MM.1S (cell line): Measurements from ENCODE around the gene CCDC30.
"Not testable (repeated sequence)": the region's sequence is repeated elsewhere in the genome, so short reads cannot be mapped to it uniquely, and the experiment has no call there.

Experiments used
- DNase-seq: peaks from one replicate; pipeline ENCODE4 v3.0.0-alpha.2; 2015
- H2AFZ ChIP-seq: fragments of 300-600 bp; sonication (generic); 2 replicates; pipeline ENCODE4 v1.6.0; 2016; ENCODE audit warnings: antibody characterized with exemption, low read length
- H3F3A ChIP-seq: fragments of 300-600 bp; sonication (generic); 2 replicates; pipeline ENCODE4 v1.6.1; 2016; ENCODE audit warnings: mild to moderate bottlenecking, antibody characterized with exemption, low read length, moderate library complexity, mixed read lengths; ENCODE audit not compliant: insufficient read depth
- H3K27ac ChIP-seq: fragments of 300-600 bp; sonication (generic); 2 replicates; pipeline ENCODE4 v1.5.1; 2016; ENCODE audit warnings: mild to moderate bottlenecking, low read length
- H3K27me3 ChIP-seq: fragments of 300-600 bp; sonication (generic); replicated peaks from 2 replicates; pipeline ENCODE4 v1.6.0; 2016; ENCODE audit warnings: low read length; ENCODE audit not compliant: insufficient read depth
- H3K36me3 ChIP-seq: fragments of 300-600 bp; sonication (generic); replicated peaks from 2 replicates; pipeline ENCODE4 v1.6.1; 2016; ENCODE audit warnings: mild to moderate bottlenecking, low read length, mixed read lengths; ENCODE audit not compliant: insufficient read depth
- H3K4me1 ChIP-seq: fragments of 300-600 bp; sonication (generic); 2 replicates; pipeline ENCODE4 v1.6.1; 2016; ENCODE audit warnings: low read length, mixed read lengths
- H3K4me2 ChIP-seq: fragments of 300-600 bp; sonication (generic); 2 replicates; pipeline ENCODE4 v1.6.0; 2016; ENCODE audit warnings: low read depth, low read length
- H3K4me3 ChIP-seq: fragments of 300-600 bp; sonication (generic); 2 replicates; pipeline ENCODE4 v1.5.1; 2016; ENCODE audit warnings: low read length, mixed read lengths
- H3K79me2 ChIP-seq: fragments of 300-600 bp; sonication (generic); 2 replicates; pipeline ENCODE4 v1.6.1; 2016; ENCODE audit warnings: mixed run types, low read length, mixed read lengths
- H3K9ac ChIP-seq: fragments of 300-600 bp; sonication (generic); 2 replicates; pipeline ENCODE4 v1.6.1; 2016; ENCODE audit warnings: low read length, mixed read lengths
- H3K9me2 ChIP-seq: fragments of 300-600 bp; sonication (generic); replicated peaks from 2 replicates; pipeline ENCODE4 v1.6.1; 2016; ENCODE audit warnings: mild to moderate bottlenecking, low read length, mixed read lengths; ENCODE audit not compliant: insufficient read depth
- H3K9me3 ChIP-seq: fragments of 300-600 bp; sonication (generic); replicated peaks from 2 replicates; pipeline ENCODE4 v1.6.1; 2016; ENCODE audit warnings: mild to moderate bottlenecking, low read length, mixed read lengths; ENCODE audit not compliant: insufficient read depth
- H4K20me1 ChIP-seq: fragments of 300-600 bp; sonication (generic); 2 replicates; pipeline ENCODE4 v1.6.1; 2016; ENCODE audit warnings: mild to moderate bottlenecking, low read length, moderate library complexity, mixed read lengths; ENCODE audit not compliant: insufficient read depth
- CTCF ChIP-seq: fragments of 300-600 bp; sonication (generic); IDR thresholded peaks from 2 replicates; pipeline ENCODE4 v1.5.1; 2016; ENCODE audit warnings: antibody characterized with exemption, low read length, mixed read lengths
- EZH2phosphoT487 ChIP-seq: fragments of 300-600 bp; sonication (generic); IDR thresholded peaks from 2 replicates; pipeline ENCODE4 v1.6.1; 2018; ENCODE audit warnings: antibody characterized with exemption, low read length

The CCDC30 gene

GRCh38 chr1:42504535-42505128 lies 41.5 kb downstream of the CCDC30 start:
- Histone ChIP-seq H3K36me3 (no peaks in the 10 kb centered on the region), H3K79me2 (no peaks in the 10 kb centered on the region)
- TF ChIP-seq EZH2phosphoT487: no peak
- TF ChIP-seq CTCF: 0 out of 2 replicates have a peak, but pooled peaks have one; percentile 6

GRCh38 chr1:42506576-42506975 lies 43.5 kb downstream of the CCDC30 start:
- H3K36me3 ChIP-seq: no peaks in the 10 kb centered on the region
- H3K9ac ChIP-seq: no peak overlapping the region
- no peak for DNase-seq
- H3K4me1 ChIP-seq: 0 out of 2 replicates have a peak, but pooled peaks cover 5% of the 10 kb centered on the region
- H3K4me3 ChIP-seq: no peak overlapping the region
- H3K27ac ChIP-seq: no peak overlapping the region
- no peak for TF ChIP-seq EZH2phosphoT487
- TF ChIP-seq CTCF: no peak
- no peak overlapping the region for H2AFZ ChIP-seq
- no peaks in the 10 kb centered on the region for H3K27me3 ChIP-seq
- H3K79me2 ChIP-seq: no peaks in the 10 kb centered on the region
- no peaks in the 10 kb centered on the region for H4K20me1 ChIP-seq
- H3K9me2 ChIP-seq: no peaks in the 10 kb centered on the region
- no peak overlapping the region for H3K4me2 ChIP-seq
- H3F3A ChIP-seq: no peaks in the 10 kb centered on the region
- H3K9me3 ChIP-seq: no peaks in the 10 kb centered on the region

More at GRCh38 chr1:42504535-42505128, 41.5 kb downstream of the CCDC30 start:
- Histone ChIP-seq H3K4me2 (no peak overlapping the region), H3K9ac (no peak overlapping the region), H3K27me3 (no peaks in the 10 kb centered on the region), H2AFZ (no peak overlapping the region), H3K9me2 (no peaks in the 10 kb centered on the region), H3F3A (no peaks in the 10 kb centered on the region), H3K9me3 (no peaks in the 10 kb centered on the region), H3K27ac (no peak overlapping the region), H4K20me1 (no peaks in the 10 kb centered on the region), H3K4me1 (0 out of 2 replicates have a peak, but pooled peaks cover 5% of the 10 kb centered on the region), H3K4me3 (no peak overlapping the region)
- DNase-seq: no peak

- not testable (repeated sequence) for H3F3A ChIP-seq, H3K4me3 ChIP-seq, H3K9ac ChIP-seq, H3K27ac ChIP-seq, H3K9me3 ChIP-seq, H4K20me1 ChIP-seq, H3K27me3 ChIP-seq, H3K4me2 ChIP-seq, H3K79me2 ChIP-seq, H3K4me1 ChIP-seq, H2AFZ ChIP-seq, H3K9me2 ChIP-seq, H3K36me3 ChIP-seq
- peak; percentile 53 for DNase-seq
- TF ChIP-seq CTCF: peak; percentile 63
Measured at GRCh38 chr1:42511581-42512155, 48.6 kb downstream of the CCDC30 start.
